AML-193 (cell line): ENCODE results near the gene GLIS1.

Experiments used
- DNase-seq, 2 experiments: peaks; one replicate each; lab custom pipeline; 2025; lab: John Stamatoyannopoulos, UW

The GLIS1 gene

GRCh38 chr1:53485478-53486394 lies 253.2 kb downstream of the GLIS1 start:
- peak; percentile 51 to 53 for DNase-seq

DNA sequence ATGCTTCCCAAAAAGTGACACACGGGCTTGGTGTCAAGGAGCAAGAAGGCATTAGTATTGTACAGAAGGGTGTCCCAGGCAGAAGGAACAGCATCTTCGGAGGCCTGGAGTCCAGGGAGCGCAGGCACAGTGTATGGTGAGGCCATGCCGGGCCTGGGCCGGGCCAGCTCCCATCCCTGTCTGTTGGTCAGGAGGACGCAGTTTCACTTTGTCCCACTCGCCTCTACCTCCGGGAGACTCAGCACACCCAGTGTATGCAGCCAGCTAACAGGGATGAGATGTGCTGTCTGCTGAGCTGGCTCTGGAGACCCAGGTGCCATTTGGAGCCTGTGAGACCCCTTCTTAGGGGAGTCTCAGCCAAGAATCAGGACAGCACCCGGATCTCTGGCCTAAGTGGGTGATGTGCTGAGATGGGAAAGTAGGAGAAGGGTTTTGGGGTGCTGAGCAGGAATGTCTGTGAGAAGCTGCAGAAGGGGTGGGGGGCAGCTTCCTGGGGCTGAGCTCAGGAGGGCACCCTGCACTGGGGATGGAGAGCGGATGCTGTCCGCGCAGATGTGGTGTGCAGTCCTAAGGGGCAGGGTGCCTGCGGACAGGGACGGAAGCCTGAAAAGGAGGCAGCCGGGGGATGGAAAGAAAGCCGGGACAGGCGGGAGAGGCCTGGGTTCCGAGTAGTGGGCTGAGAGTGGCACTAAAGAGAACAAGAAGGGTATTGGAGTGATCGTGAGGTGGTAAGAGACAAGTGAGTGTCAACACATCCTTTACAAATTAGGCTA lies 254.1 kb downstream of the GLIS1 start:
- DNase-seq, result no peak

- no peak for DNase-seq
These were observed 255.3 kb downstream of the GLIS1 start for GRCh38 chr1:53483656-53484055.

DNA sequence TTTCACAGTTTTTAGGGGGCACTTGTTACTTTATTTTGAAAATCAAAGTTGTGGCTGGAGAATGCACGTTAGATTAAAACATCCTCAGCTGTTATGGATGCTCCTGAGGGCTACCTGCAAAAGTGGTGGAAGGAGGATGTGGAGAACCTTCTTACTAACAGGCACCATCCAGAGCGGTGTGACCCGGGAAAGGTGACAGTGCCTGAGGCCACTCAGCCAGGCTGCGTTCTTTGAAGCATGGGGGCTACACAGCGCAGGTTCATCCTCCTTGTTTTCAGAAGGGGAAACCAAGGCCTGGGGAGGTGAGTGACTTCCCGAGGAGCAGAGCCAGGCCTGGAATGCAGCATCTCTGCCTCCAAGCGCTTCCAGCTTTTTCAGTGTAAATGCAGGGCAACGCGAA lies 255.8 kb downstream of the GLIS1 start:
- no peak for DNase-seq

- no peak for DNase-seq
These were observed 256.4 kb downstream of the GLIS1 start for GRCh38 chr1:53482441-53483153.

- no peak for DNase-seq
These were observed 257.5 kb downstream of the GLIS1 start for GRCh38 chr1:53481456-53481855.

DNA sequence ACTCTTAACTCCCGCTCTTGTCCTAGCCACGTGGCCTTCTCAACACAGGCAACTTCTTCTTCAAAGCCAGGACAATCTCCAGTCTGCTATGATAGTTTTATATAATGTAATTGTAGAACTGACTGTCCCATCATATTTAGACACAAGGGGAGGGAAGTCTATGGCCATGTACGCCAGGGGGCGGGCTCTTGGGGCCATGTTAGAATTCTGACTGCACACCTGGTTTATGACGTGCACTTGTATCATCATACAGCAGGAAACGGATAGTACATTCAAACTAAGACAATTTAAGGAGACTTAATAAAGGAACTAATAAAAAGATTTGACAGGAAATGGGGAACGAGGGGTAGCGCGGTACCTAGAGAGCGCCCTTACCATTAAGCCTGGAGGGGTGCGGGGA lies 258.3 kb downstream of the GLIS1 start:
- DNase-seq, result no peak

DNA sequence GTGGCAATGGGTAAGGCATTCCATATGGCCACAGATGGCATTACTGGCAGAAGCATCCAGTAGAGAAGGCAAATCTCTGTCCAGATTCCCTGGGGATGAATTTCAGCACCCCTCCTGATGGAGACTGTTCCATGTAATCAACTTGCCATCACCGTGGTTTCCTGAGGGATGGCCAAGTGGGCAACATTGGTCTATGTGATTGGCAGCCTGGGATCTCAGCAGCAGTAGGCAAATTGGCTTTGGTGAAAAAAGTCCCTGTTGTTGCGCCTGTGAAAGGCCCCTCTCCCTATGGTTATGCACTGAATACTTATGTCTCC lies 260.5 kb downstream of the GLIS1 start:
- no peak for DNase-seq

GRCh38 chr1:53477651-53478501 lies 261.1 kb downstream of the GLIS1 start:
- DNase-seq, result no peak

- DNase-seq, result no peak
These were observed 262.4 kb downstream of the GLIS1 start for GRCh38 chr1:53476579-53476978.

DNA sequence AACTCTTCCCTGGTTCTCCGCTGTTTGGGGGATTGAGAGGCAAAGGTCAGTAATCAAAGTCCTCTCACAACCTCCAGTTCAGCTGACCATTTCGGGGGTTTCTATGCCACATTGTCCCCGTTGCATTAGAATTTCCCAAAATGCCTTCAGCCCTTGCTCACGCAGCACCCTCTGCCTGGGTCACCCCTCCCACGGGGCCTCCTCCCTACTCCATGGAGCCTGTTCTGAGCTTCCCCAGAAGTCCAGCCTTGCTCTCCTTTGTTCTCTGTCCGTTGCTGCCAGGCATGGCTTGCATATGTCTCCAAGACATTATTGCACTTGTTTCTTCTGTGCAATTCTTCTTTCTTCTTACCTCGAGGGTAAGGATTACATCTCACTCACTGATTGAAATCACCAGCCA lies 263.3 kb downstream of the GLIS1 start:
- DNase-seq, result no peak

GRCh38 chr1:53473463-53473862 lies 265.5 kb downstream of the GLIS1 start:
- peak in 1 of 2 experiments; percentile 3 for DNase-seq

DNA sequence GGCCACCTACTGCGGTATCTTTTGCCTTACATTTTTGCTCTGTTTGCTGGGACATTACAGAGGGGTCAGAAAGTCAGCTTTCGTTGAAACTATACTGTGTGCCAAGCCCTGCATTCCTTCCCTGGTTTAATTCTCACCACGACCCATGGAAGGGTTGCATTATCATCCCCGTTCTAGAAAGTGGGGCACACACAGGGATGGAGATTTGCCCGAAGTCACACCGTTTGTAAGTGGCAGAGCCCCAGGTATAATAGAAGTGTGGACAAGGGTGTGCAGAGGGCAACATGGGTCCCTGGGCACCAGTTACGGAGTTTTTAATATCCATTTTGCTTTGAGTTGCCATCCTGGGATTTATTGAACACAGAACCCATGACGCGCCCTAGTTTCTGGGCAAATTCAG lies 268.0 kb downstream of the GLIS1 start:
- no peak for DNase-seq

DNA sequence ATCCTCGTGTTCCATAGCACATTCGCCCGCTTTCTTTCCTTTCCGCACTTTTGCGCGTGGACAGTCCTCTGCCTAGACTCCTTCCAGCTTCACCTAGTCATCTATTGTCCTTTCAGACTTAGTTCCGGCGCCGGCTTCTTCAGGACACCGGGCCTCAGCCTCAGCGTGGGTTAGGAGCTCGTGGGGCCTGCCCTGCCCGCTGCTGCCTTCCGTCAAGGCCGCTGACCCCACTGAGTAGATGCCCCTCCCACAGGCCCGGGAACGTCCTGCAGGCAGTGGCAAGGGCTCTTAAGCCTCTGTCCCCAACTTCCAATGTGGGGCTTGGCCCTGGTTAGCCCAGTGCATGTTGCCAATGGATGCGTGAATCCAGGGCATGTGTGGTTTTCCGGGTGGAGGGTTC lies 268.4 kb downstream of the GLIS1 start:
- no peak for DNase-seq

- no peak for DNase-seq
These were observed 268.8 kb downstream of the GLIS1 start for GRCh38 chr1:53470155-53470554.

- no peak for DNase-seq
These were observed 269.6 kb downstream of the GLIS1 start for GRCh38 chr1:53469373-53469772.

DNA sequence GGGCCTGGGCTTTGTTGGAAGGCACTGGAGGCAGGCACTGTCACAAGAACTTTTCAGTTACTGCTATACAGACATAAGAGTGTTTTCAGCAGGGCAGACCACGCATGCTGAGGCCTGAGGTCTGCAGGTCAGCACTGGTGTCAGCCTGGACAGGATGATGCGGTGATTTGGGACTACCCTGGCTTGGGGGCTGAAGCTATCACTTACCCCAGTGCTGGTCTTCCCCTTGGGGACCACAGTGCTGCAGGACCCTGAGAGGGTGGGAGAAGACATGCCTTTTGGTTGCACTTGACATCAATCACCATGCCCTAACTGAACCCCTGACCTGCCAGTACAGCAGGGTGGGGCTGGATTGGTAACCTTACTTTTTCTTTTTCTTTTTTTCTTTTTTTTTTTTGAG lies 270.6 kb downstream of the GLIS1 start:
- DNase-seq, result no peak

- DNase-seq, result no peak
These were observed 271.6 kb downstream of the GLIS1 start for GRCh38 chr1:53467391-53467790.

GRCh38 chr1:53465023-53465957 lies 273.7 kb downstream of the GLIS1 start:
- no peak for DNase-seq
